Choroid plexus epithelial cell (primary cell): ENCODE results near the gene TEX50.
"Not testable (repeated sequence)": the region's sequence is repeated elsewhere in the genome, so short reads cannot be mapped to it uniquely, and the experiment has no call there.

ENCODE experiments used
- DNase-seq: peaks from one replicate; pipeline ENCODE4 v3.0.0-alpha.2; 2010; ENCODE audit warnings: low read depth
- H3K4me3 ChIP-seq: 2 replicates; pipeline ENCODE4 v1.5.1; 2011; ENCODE audit warnings: low read depth, mild to moderate bottlenecking, control low read depth, low read length, moderate library complexity
- CTCF ChIP-seq: conservative IDR thresholded peaks from 2 replicates; pipeline ENCODE4 v1.5.1; 2011; ENCODE audit warnings: low read depth, mild to moderate bottlenecking, control low read depth, inconsistent platforms, low read length, moderate library complexity

Gene TEX50

GRCh38 chr1:173635116-173635515, at the start of gene TEX50:
Gene TEX50, plus strand, starts transcription at chr1:173635338. Its CDS starts 184 bp downstream, at chr1:173635522.
- no peak for DNase-seq
- no peak for TF ChIP-seq CTCF
- H3K4me3 ChIP-seq = no peak within 1 kb of the TSS

DNA sequence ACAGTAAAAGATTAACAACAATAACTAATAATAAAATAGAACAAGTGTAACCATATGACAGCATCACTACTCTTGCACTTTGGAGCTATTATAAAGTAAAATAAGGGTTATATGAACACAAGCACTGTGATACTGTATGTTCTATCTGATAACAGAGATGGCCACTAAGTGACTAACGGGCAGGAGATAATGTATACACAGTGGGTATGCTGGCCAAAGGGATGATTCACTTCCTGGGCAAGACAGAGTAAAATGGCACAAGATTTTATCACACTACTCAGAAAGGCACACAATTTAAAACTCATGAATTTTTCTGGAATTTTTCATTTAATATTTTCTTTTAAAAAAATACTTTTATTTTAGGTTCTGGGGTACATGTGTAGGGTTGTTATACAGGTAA, 44.6 kb upstream of the TEX50 start:
- no peak for TF ChIP-seq CTCF
- no peak overlapping the region for H3K4me3 ChIP-seq
- no peak for DNase-seq

GRCh38 chr1:173591138-173591537, 44.0 kb upstream of the TEX50 start:
- DNase-seq, H3K4me3 ChIP-seq: not testable (repeated sequence)

DNA sequence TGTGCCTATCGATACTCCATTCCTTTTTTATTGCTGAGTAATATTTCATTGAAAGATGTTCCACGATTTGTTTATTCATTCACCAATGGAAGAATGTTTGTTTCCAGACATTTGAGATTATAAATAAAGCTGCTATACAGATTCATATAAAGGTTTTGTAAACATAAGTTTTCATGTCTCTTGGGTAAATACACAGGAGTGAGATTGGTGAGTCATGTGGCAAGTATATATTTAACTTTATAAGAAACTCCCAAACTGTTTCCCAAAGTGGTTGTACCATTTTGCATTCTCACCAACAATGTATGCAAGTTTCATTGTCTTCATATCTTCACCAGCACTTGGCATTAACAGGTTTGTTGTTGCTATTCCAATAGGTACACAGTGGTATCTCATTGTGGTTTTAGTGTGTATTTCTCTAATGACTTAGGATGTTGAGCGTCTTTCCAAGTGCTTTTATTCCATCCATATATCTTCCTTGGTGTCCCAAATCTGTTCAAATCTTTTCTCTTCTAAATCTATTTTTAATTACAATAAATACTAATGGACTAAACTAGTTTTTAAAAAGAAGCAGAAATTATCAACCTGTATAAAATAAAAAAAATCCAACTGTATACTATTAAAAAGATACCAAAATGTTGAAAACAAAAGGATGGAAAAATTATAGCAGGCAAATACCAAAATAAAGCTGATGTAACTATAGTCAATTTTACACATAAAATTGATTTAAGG, 38.9 kb upstream of the TEX50 start:
- no peak for DNase-seq
- no peak overlapping the region for H3K4me3 ChIP-seq
- no peak for TF ChIP-seq CTCF

GRCh38 chr1:173601588-173601987, 33.5 kb upstream of the TEX50 start:
- TF ChIP-seq CTCF = no peak

GRCh38 chr1:173603056-173603591, 32.0 kb upstream of the TEX50 start, which contains the start of gene SLC9C2:
Gene SLC9C2, minus strand, starts transcription at chr1:173603072. Its CDS starts 1,296 bp downstream, at chr1:173601776.
- DNase-seq = peak; percentile 89
- no peak for TF ChIP-seq CTCF
- H3K4me3 ChIP-seq = peak within 1 kb of the TSS; percentile 47

More at GRCh38 chr1:173601588-173601987, 33.5 kb upstream of the TEX50 start:
- no peak overlapping the region for H3K4me3 ChIP-seq
- DNase-seq = no peak

- DNase-seq = no peak
- H3K4me3 ChIP-seq = no peak overlapping the region
- TF ChIP-seq CTCF = no peak
Observed at GRCh38 chr1:173608503-173609216, 26.5 kb upstream of the TEX50 start.

DNA sequence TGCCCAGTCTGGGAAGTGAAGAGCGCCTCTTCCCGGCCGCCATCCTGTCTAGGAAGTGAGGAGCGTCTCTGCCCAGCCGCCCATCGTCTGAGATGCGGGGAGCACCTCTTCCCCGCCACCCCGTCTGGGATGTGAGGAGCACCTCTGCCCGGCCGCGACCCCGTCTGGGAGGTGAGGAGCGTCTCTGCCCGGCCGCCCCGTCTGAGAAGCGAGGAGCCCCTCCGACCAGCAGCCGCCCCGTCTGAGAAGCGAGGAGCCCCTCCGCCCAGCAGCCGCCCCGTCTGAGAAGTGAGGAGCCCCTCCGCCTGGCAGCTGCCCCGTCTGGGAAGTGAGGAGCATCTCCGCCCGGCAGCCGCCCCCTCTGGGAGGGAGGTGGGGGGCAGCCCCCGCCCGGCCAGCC, 22.1 kb upstream of the TEX50 start:
- H3K4me3 ChIP-seq, DNase-seq: not testable (repeated sequence)
